HepG2 (cell line): ENCODE data around the gene ZNF764. TPM values are rescaled to one million over a fixed set of nuclear protein-coding genes. Genes with fewer than 3 reads are reported as not detected.

Source experiments
- ATAC-seq: fragments of 200-7000 bp; cut with Tn5 transposase; 3 replicates; pipeline ENCODE4 v1.9.1; 2020; ENCODE audit warnings: mild to moderate bottlenecking, moderate library complexity
- BruUV-seq: library from RNA; stranded (reverse); fragments of 400-500 nt; replicated peaks from 2 replicates; lab custom pipeline; 2021; lab: Mats Ljungman, UMichigan
- CTCF ChIA-PET: fragments of 300-600 bp; formaldehyde crosslinking; extraction: SDS; loops from one replicate; lab custom pipeline; 2021; ENCODE audit warnings: low total read pairs, inconsistent platforms, low intra/inter-chr PET ratio; lab: Yijun Ruan, JAX
- POLR2A ChIA-PET: fragments of 350-600 bp; sonication (Branson Sonifier 250); formaldehyde crosslinking; loops from one replicate; lab custom pipeline; 2020; ENCODE audit warnings: antibody characterized with exemption, inconsistent platforms; lab: Yijun Ruan, JAX
- DNase-seq: peaks from one replicate; pipeline ENCODE4 v3.0.0-alpha.2; 2015; ENCODE audit warnings: low spot score
- FAIRE-seq: peaks from 3 replicates; lab custom pipeline; 2011; peaks lifted over from hg19 to GRCh38; lab: Jason Lieb, UNC
- H2AFZ ChIP-seq: one replicate; pipeline ENCODE4 v1.6.1; 2011; ENCODE audit warnings: low read length, inconsistent platforms
- H3K27ac ChIP-seq: fragments of 300-600 bp; 3 replicates; pipeline ENCODE4 v1.8.0; 2011; ENCODE audit warnings: mixed run types, mild to moderate bottlenecking, mixed read lengths, low read length, inconsistent platforms; ENCODE audit not compliant: insufficient read depth; ENCODE audit errors: extremely low read length
- H3K27me3 ChIP-seq, 2 experiments: fragments of 200-600 bp in 1 of 2; 2 replicates in 1 of 2; 3 replicates in 1 of 2; pipeline versions ENCODE4 v1.6.0 to v1.8.0; 2011; ENCODE audit warnings: low read length in 2 of 2, mild to moderate bottlenecking in 2 of 2, moderate library complexity in 2 of 2, inconsistent platforms in 1 of 2; ENCODE audit not compliant: insufficient read depth in 2 of 2, control insufficient read depth in 1 of 2
- H3K36me3 ChIP-seq, 2 experiments: fragments of 200-600 bp in 1 of 2; replicated peaks in 1 of 2; 2 replicates in 1 of 2; 3 replicates in 1 of 2; pipeline versions ENCODE4 v1.5.1 to v1.8.0; 2011; ENCODE audit warnings: low read length in 2 of 2, inconsistent platforms in 1 of 2; ENCODE audit not compliant: insufficient read depth in 2 of 2, control insufficient read depth in 1 of 2
- H3K4me1 ChIP-seq: 2 replicates; pipeline ENCODE4 v1.5.1; 2012; ENCODE audit warnings: low read length, inconsistent platforms; ENCODE audit not compliant: insufficient read depth
- H3K4me2 ChIP-seq: 2 replicates; pipeline ENCODE4 v1.6.0; 2011; ENCODE audit warnings: low read depth, low read length, inconsistent platforms
- H3K4me3 ChIP-seq, 3 experiments: fragments of 200-600 bp in 1 of 3; sonication (generic), shearing (Covaris generic) in 1 of 3; replicated peaks in 1 of 3; 2 replicates each; pipeline ENCODE4 v1.5.1; 2011 to 2016; ENCODE audit warnings: low read length in 3 of 3, inconsistent platforms in 2 of 3, low read depth in 2 of 3, mild to moderate bottlenecking in 2 of 3, control low read depth in 1 of 3, mixed read lengths in 1 of 3; ENCODE audit not compliant: insufficient read depth in 1 of 3
- H3K79me2 ChIP-seq: one replicate; pipeline ENCODE4 v1.6.1; 2011; ENCODE audit warnings: low read length, inconsistent platforms; ENCODE audit not compliant: insufficient read depth
- H3K9ac ChIP-seq: 2 replicates; pipeline ENCODE4 v1.6.0; 2011; ENCODE audit warnings: mild to moderate bottlenecking, low read depth, low read length, inconsistent platforms; ENCODE audit not compliant: insufficient read depth
- H3K9me3 ChIP-seq: 2 replicates; pipeline ENCODE4 v1.5.1; 2012; ENCODE audit warnings: mild to moderate bottlenecking, low read length
- H4K20me1 ChIP-seq: 2 replicates; pipeline ENCODE4 v1.6.0; 2011; ENCODE audit warnings: inconsistent platforms, mild to moderate bottlenecking, low read length, moderate library complexity; ENCODE audit not compliant: insufficient read depth
- HES4 ChIP-seq: sonication (generic); formaldehyde crosslinking; IDR thresholded peaks from 2 replicates; pipeline ENCODE4 v1.9.0; 2021; ENCODE audit warnings: mild to moderate bottlenecking, missing genetic modification reagents, borderline replicate concordance
- HIVEP1 ChIP-seq: sonication (generic); formaldehyde crosslinking; IDR thresholded peaks from 2 replicates; pipeline ENCODE4 v1.4.0; 2020; ENCODE audit warnings: mild to moderate bottlenecking, missing genetic modification reagents
- LCORL ChIP-seq, 2 experiments: fragments of 450-650 bp in 1 of 2; sonication (generic) in 1 of 2; formaldehyde crosslinking in 1 of 2; IDR thresholded peaks; 2 replicates each; pipeline versions ENCODE4 v1.5.0 to v1.6.1; 2017 to 2020; ENCODE audit warnings: antibody characterized with exemption in 1 of 2, missing genetic modification reagents in 1 of 2
- MTF2 ChIP-seq: sonication (generic); formaldehyde crosslinking; IDR thresholded peaks from 2 replicates; pipeline ENCODE4 v1.5.0; 2020; ENCODE audit warnings: missing genetic modification reagents, borderline replicate concordance
- NAIF1 ChIP-seq: sonication (generic); formaldehyde crosslinking; IDR thresholded peaks from 2 replicates; pipeline ENCODE4 v1.5.0; 2020; ENCODE audit warnings: mild to moderate bottlenecking, missing genetic modification reagents, borderline replicate concordance
- NONO ChIP-seq, 2 experiments: fragments of 450-650 bp in 1 of 2; sonication (generic) in 1 of 2; formaldehyde crosslinking in 1 of 2; IDR thresholded peaks in 1 of 2; conservative IDR thresholded peaks in 1 of 2; 2 replicates each; pipeline versions ENCODE4 v1.6.1 to v1.8.0; 2017 to 2022; ENCODE audit warnings: mild to moderate bottlenecking in 1 of 2, missing genetic modification reagents in 1 of 2, moderate library complexity in 1 of 2
- POLR2G ChIP-seq: fragments of 200-400 bp; formaldehyde crosslinking; IDR thresholded peaks from 2 replicates; pipeline ENCODE4 v1.6.1; 2018; ENCODE audit warnings: mild to moderate bottlenecking, low read depth, low read length, moderate library complexity
- SRF ChIP-seq: IDR thresholded peaks from 2 replicates; pipeline ENCODE4 v1.6.1; 2011; ENCODE audit warnings: mild to moderate bottlenecking, low read depth, low read length, moderate library complexity
- TAF1 ChIP-seq: sonication (generic); formaldehyde crosslinking; IDR thresholded peaks from 2 replicates; pipeline ENCODE4 v1.4.0; 2020; ENCODE audit warnings: missing genetic modification reagents
- WGBS: methylation state at CpG from one replicate; pipeline ENCODE4 v1.1.6; 2017; ENCODE audit warnings: low lambda C conversion rate; 5-methylcytosine and 5-hydroxymethylcytosine counted together
- in situ Hi-C: cut with HindIII; loops from 2 replicates; pipeline ENCODE4 v1.10.0; 2017; ENCODE audit warnings: low pct_unique_long_range_greater_than_20kb; ENCODE audit not compliant: extremely low pct_ligation_motif_present
- intact Hi-C: fragments of 100-400 bp; cut with micrococcal nuclease; formaldehyde crosslinking; loops from one replicate; pipeline ENCODE4 v1.10.0; 2022; ENCODE audit not compliant: unreplicated experiment
- polyA plus RNA-seq, 8 experiments: library from polyadenylated mRNA; depleted of rRNA in 3 of 8; stranded (reverse) in 7 of 8; unstranded in 1 of 8; fragments of >200 nt; fragmentation: Illumina TruSeq in 4 of 8; extraction: Trizol in 4 of 8; gene quantifications; 2 replicates each; pipeline versions ENCODE4 v1.2.1 to v1.2.3, GENCODE V29; 2011 to 2016; ENCODE audit warnings: low read depth in 4 of 8, missing spikeins in 1 of 8, mixed read lengths in 1 of 8; ENCODE audit not compliant: insufficient read depth in 1 of 8
- total RNA-seq, 5 experiments: library from RNA; depleted of rRNA; stranded (reverse); fragments of >200 nt; fragmentation: Illumina TruSeq; extraction: Trizol; gene quantifications; 2 replicates each; pipeline ENCODE4 v1.2.3, GENCODE V29; 2016; ENCODE audit warnings: low read depth in 1 of 5
- TF ChIP-seq, protein P1 (sequence below): sonication (generic); formaldehyde crosslinking; IDR thresholded peaks from 2 replicates; pipeline ENCODE4 v1.5.1; 2020; ENCODE audit warnings: missing genetic modification reagents, mild to moderate bottlenecking, borderline replicate concordance
- TF ChIP-seq, protein P2 (sequence below): sonication (generic); formaldehyde crosslinking; IDR thresholded peaks from 2 replicates; pipeline ENCODE4 v1.4.0; 2020; ENCODE audit warnings: missing genetic modification reagents

The ZNF764 gene
- total and polyA plus RNA-seq, 2 of the 13 experiments (the other 11 are each of a cell fraction or from before 2014, with no cell fraction given), result 4.1 to 9.1 TPM

DNA sequence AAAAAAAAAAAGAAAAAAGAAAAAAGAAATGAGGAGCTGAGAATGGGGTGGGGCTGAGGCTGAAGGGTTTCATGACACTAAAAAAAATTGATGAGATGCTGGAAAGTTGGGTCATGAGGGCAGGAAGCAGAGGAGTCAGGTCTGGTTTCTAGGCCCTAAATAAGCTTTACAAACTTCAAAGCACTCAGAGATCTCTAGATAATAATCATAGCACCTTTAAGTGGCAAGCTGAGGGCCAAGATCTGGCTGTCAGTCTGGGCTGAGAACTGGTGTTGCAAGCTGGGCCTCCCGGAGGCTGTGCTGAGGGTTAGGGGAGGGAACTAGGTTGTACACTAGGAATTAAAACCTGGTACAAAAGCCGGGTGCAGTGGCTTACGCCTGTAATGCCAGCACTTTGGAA is 6.4 kb downstream of the ZNF764 start:
- Histone ChIP-seq H3K9ac (no peak overlapping the region), H2AFZ (no peak overlapping the region), H3K27ac (no peak overlapping the region), H3K27me3 (no peaks in the 10 kb centered on the region), H3K79me2 (peaks cover 10% of the 10 kb centered on the region), H3K4me3 (no peak overlapping the region), H4K20me1 (no peaks in the 10 kb centered on the region)
- ChIA-PET CTCF (no interaction called here), POLR2A (interaction anchor here (0.9 to 2.2 kb wide), 2 partner anchors 11 to 144 kb away, joined by 3 to 12 read pairs; partner anchors contain the start of gene ZNF771)
- intact Hi-C loops, result no loop called here
- DNase-seq (no peak), FAIRE-seq (no peak), ATAC-seq (no peak)
- no TSS peak for BruUV-seq
- in situ Hi-C loops, result no loop called here
- 94% methylated on average over 3 of the region's 3 CpGs for WGBS
- no peak for TF ChIP-seq LCORL (IDR thresholded peaks at IDR 0.05)
- TF ChIP-seq LCORL (CRISPR knock-in tag; IDR thresholded peaks at IDR 0.05), result no peak
- TF ChIP-seq NONO (IDR thresholded peaks at IDR 0.05), result no peak
- TF ChIP-seq NONO (CRISPR knock-in tag; conservative IDR thresholded peaks at IDR 0.05), result 0 out of 2 replicates have a peak, but pooled peaks have one; percentile 9
- TF ChIP-seq HIVEP1, result 0 out of 2 replicates have a peak, but pooled peaks have one; percentile 21
- TF ChIP-seq MTF2 (CRISPR knock-in tag), result no peak
- TF ChIP-seq POLR2G, result peak; percentile 39
- TF ChIP-seq, all 625 proteins: peak for 3
- Histone ChIP-seq H3K36me3 (peaks cover 0 to 25% of the 10 kb centered on the region in 2 experiments; a peak in 4 of 5 replicates), H3K9me3 (no peaks in the 10 kb centered on the region), H3K4me2 (no peak overlapping the region), H3K4me1 (peaks cover 55% of the 10 kb centered on the region)

DNA sequence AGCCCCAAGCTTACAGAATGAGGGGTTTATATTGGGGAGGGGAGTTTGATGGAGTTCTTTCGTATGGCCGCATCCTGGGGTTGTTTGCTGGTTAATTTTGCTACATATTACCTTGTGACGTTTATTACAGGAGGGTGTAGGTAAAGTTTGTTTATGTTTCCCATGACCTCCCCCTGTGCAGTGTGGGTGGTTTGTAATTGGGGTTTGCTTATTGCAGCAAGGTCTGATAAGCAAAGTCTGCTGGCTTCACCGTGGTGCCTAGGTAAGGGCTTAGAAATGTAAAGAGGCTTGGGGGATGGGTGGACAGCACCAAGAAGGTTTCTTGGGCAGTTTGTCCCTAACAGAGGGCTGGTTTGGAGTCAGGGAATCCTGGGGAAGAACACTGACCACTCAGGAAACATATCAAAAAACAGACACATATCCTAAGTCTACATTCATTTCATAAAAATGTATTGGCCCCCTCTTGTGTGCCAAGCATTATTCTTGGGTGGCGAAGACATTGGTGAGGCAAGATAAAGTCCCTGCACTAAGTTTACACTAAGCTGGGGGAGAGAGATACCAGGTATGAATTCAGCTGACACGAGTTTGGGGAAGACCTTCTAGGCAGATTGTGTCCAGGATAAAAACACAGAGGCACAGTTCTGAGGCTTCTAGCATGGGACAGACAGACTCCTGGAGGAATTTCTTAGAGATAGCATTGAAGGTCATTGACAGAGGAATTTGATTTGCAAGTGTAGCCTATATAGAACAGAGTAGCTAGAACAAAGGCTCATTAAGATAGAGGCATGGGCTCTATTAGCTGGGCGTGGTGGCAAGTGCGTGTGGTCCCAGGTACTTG is 9.5 kb downstream of the ZNF764 start:
- Histone ChIP-seq H3K9me3 (no peaks in the 10 kb centered on the region), H2AFZ (no peak overlapping the region), H3K4me1 (peaks cover 55% of the 10 kb centered on the region), H3K27me3 (no peaks in the 10 kb centered on the region), H3K4me3 (no peak overlapping the region), H3K36me3 (no peaks in the 10 kb centered on the region; a peak in 1 of 5 replicates), H3K79me2 (no peaks in the 10 kb centered on the region), H3K27ac (no peak overlapping the region), H4K20me1 (no peaks in the 10 kb centered on the region), H3K9ac (no peak overlapping the region), H3K4me2 (no peak overlapping the region)
- ChIA-PET CTCF (no interaction called here), POLR2A (interaction anchor here (1.9 to 2.0 kb wide), 2 partner anchors 10 to 13 kb away, joined by 8 to 11 read pairs; partner anchors contain the start of genes ZNF747 and ZNF764)
- no peak for ATAC-seq
- BruUV-seq, result no TSS peak
- FAIRE-seq, result no peak
- DNase-seq, result no peak
- intact Hi-C loops, result no loop called here
- in situ Hi-C loops, result no loop called here
- 69% methylated on average over 8 of the region's 8 CpGs for WGBS
- TF ChIP-seq TAF1 (CRISPR knock-in tag) (no peak), HES4 (CRISPR knock-in tag) (no peak), NAIF1 (CRISPR knock-in tag) (no peak), SRF (no peak)
- TF ChIP-seq, protein P1, sequence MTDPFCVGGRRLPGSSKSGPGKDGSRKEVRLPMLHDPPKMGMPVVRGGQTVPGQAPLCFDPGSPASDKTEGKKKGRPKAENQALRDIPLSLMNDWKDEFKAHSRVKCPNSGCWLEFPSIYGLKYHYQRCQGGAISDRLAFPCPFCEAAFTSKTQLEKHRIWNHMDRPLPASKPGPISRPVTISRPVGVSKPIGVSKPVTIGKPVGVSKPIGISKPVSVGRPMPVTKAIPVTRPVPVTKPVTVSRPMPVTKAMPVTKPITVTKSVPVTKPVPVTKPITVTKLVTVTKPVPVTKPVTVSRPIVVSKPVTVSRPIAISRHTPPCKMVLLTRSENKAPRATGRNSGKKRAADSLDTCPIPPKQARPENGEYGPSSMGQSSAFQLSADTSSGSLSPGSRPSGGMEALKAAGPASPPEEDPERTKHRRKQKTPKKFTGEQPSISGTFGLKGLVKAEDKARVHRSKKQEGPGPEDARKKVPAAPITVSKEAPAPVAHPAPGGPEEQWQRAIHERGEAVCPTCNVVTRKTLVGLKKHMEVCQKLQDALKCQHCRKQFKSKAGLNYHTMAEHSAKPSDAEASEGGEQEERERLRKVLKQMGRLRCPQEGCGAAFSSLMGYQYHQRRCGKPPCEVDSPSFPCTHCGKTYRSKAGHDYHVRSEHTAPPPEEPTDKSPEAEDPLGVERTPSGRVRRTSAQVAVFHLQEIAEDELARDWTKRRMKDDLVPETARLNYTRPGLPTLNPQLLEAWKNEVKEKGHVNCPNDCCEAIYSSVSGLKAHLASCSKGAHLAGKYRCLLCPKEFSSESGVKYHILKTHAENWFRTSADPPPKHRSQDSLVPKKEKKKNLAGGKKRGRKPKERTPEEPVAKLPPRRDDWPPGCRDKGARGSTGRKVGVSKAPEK (CRISPR knock-in tag), result no peak
- TF ChIP-seq, protein P2, sequence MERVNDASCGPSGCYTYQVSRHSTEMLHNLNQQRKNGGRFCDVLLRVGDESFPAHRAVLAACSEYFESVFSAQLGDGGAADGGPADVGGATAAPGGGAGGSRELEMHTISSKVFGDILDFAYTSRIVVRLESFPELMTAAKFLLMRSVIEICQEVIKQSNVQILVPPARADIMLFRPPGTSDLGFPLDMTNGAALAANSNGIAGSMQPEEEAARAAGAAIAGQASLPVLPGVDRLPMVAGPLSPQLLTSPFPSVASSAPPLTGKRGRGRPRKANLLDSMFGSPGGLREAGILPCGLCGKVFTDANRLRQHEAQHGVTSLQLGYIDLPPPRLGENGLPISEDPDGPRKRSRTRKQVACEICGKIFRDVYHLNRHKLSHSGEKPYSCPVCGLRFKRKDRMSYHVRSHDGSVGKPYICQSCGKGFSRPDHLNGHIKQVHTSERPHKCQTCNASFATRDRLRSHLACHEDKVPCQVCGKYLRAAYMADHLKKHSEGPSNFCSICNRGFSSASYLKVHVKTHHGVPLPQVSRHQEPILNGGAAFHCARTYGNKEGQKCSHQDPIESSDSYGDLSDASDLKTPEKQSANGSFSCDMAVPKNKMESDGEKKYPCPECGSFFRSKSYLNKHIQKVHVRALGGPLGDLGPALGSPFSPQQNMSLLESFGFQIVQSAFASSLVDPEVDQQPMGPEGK, result no peak
